Memory B cell (primary cell): ENCODE results near the gene SIPA1L3.

Source experiments
- ATAC-seq: fragments of 150-1000 bp; cut with Tn5 transposase; 2 replicates; pipeline ENCODE4 v1.10.0; 2021; ENCODE audit warnings: low read depth, mild to moderate bottlenecking, moderate library complexity
- DNase-seq, 2 donors: peaks; one replicate each; pipeline ENCODE4 v3.0.0; 2022; ENCODE audit warnings: low spot score in 2 of 2
- H3K27ac Mint-ChIP-seq: one replicate; pipeline ENCODE4 v1.8.0; 2022; ENCODE audit warnings: mild to moderate bottlenecking, moderate library complexity, mixed read lengths
- H3K27me3 Mint-ChIP-seq: one replicate; pipeline ENCODE4 v1.8.0; 2022; ENCODE audit warnings: mixed read lengths
- H3K36me3 Mint-ChIP-seq: one replicate; pipeline ENCODE4 v1.8.0; 2022; ENCODE audit warnings: mild to moderate bottlenecking, mixed read lengths
- H3K4me1 Mint-ChIP-seq: one replicate; pipeline ENCODE4 v1.8.0; 2022; ENCODE audit warnings: mixed read lengths
- H3K4me3 Mint-ChIP-seq: one replicate; pipeline ENCODE4 v1.8.0; 2022; ENCODE audit warnings: mild to moderate bottlenecking, moderate library complexity, mixed read lengths
- H3K9me3 Mint-ChIP-seq: one replicate; pipeline ENCODE4 v1.8.0; 2022; ENCODE audit warnings: mixed read lengths

SIPA1L3 gene

GRCh38 chr19:38012944-38013343 lies 105.9 kb downstream of the SIPA1L3 start:
- peaks cover 17% of the 10 kb centered on the region for H3K36me3 Mint-ChIP-seq
- H3K27me3 Mint-ChIP-seq = no peaks in the 10 kb centered on the region
- no peak for ATAC-seq
- peak overlapping the region; percentile 58 for H3K27ac Mint-ChIP-seq
- peaks cover 35% of the 10 kb centered on the region for H3K4me1 Mint-ChIP-seq
- no peaks in the 10 kb centered on the region for H3K9me3 Mint-ChIP-seq
- DNase-seq = no peak
- H3K4me3 Mint-ChIP-seq = no peak overlapping the region

- no peaks in the 10 kb centered on the region for H3K9me3 Mint-ChIP-seq
Measured at GRCh38 chr19:38013913-38014580, 107.0 kb downstream of the SIPA1L3 start.

GRCh38 chr19:38015216-38015615 lies 108.2 kb downstream of the SIPA1L3 start:
- Mint-ChIP-seq H3K4me3 (no peak overlapping the region), H3K27ac (no peak overlapping the region), H3K27me3 (no peaks in the 10 kb centered on the region), H3K36me3 (peaks cover 14% of the 10 kb centered on the region), H3K4me1 (peaks cover 25% of the 10 kb centered on the region), H3K9me3 (no peaks in the 10 kb centered on the region)
- DNase-seq (no peak), ATAC-seq (no peak)

More at GRCh38 chr19:38013913-38014580, 107.0 kb downstream of the SIPA1L3 start:
- Mint-ChIP-seq H3K27me3 (no peaks in the 10 kb centered on the region), H3K36me3 (peaks cover 17% of the 10 kb centered on the region), H3K4me1 (peaks cover 33% of the 10 kb centered on the region), H3K27ac (no peak overlapping the region), H3K4me3 (no peak overlapping the region)
- DNase-seq (no peak), ATAC-seq (no peak)

GRCh38 chr19:38015761-38016160 lies 108.8 kb downstream of the SIPA1L3 start:
- Mint-ChIP-seq H3K4me3 (no peak overlapping the region), H3K36me3 (peaks cover 14% of the 10 kb centered on the region), H3K4me1 (peaks cover 26% of the 10 kb centered on the region), H3K9me3 (no peaks in the 10 kb centered on the region), H3K27ac (peak overlapping the region; percentile 5), H3K27me3 (no peaks in the 10 kb centered on the region)
- DNase-seq (no peak), ATAC-seq (no peak)

GRCh38 chr19:38017401-38018151 lies 110.6 kb downstream of the SIPA1L3 start:
- Mint-ChIP-seq H3K9me3 (no peaks in the 10 kb centered on the region), H3K36me3 (peaks cover 9% of the 10 kb centered on the region), H3K4me3 (no peak overlapping the region), H3K4me1 (peaks cover 27% of the 10 kb centered on the region), H3K27ac (peak overlapping the region; percentile 24), H3K27me3 (no peaks in the 10 kb centered on the region)
- DNase-seq (no peak), ATAC-seq (no peak)

GRCh38 chr19:38018694-38019395 lies 111.8 kb downstream of the SIPA1L3 start:
- peaks cover 38% of the 10 kb centered on the region for H3K4me1 Mint-ChIP-seq
- H3K9me3 Mint-ChIP-seq = no peaks in the 10 kb centered on the region
- no peaks in the 10 kb centered on the region for H3K27me3 Mint-ChIP-seq
- peak overlapping the region; percentile 17 for H3K27ac Mint-ChIP-seq
- no peak overlapping the region for H3K4me3 Mint-ChIP-seq
- peaks cover 9% of the 10 kb centered on the region for H3K36me3 Mint-ChIP-seq
- ATAC-seq = no peak
- DNase-seq = no peak

- Mint-ChIP-seq H3K27ac (no peak overlapping the region), H3K27me3 (no peaks in the 10 kb centered on the region), H3K9me3 (no peaks in the 10 kb centered on the region), H3K36me3 (peaks cover 5% of the 10 kb centered on the region), H3K4me3 (no peak overlapping the region), H3K4me1 (peaks cover 41% of the 10 kb centered on the region)
- DNase-seq (no peak), ATAC-seq (no peak)
Measured at GRCh38 chr19:38019396-38019724, 112.4 kb downstream of the SIPA1L3 start.

- Mint-ChIP-seq H3K4me3 (no peak overlapping the region), H3K27me3 (no peaks in the 10 kb centered on the region), H3K9me3 (no peaks in the 10 kb centered on the region), H3K4me1 (peaks cover 46% of the 10 kb centered on the region), H3K36me3 (peaks cover 6% of the 10 kb centered on the region), H3K27ac (peak overlapping the region; percentile 63)
- no peak for ATAC-seq
- DNase-seq = no peak
Measured at GRCh38 chr19:38020311-38020710, 113.3 kb downstream of the SIPA1L3 start.

GRCh38 chr19:38021352-38021751 lies 114.3 kb downstream of the SIPA1L3 start:
- DNase-seq (no peak), ATAC-seq (no peak)
- no peaks in the 10 kb centered on the region for H3K9me3 Mint-ChIP-seq
- H3K4me1 Mint-ChIP-seq = peaks cover 43% of the 10 kb centered on the region
- H3K36me3 Mint-ChIP-seq = peaks cover 7% of the 10 kb centered on the region
- H3K27ac Mint-ChIP-seq = no peak overlapping the region
- H3K27me3 Mint-ChIP-seq = no peaks in the 10 kb centered on the region
- H3K4me3 Mint-ChIP-seq = no peak overlapping the region

- H3K36me3 Mint-ChIP-seq = peaks cover 7% of the 10 kb centered on the region
- peaks cover 38% of the 10 kb centered on the region for H3K4me1 Mint-ChIP-seq
- DNase-seq = no peak
- peak overlapping the region; percentile 86 for H3K27ac Mint-ChIP-seq
- peak overlapping the region; percentile 5 for H3K4me3 Mint-ChIP-seq
- H3K27me3 Mint-ChIP-seq = no peaks in the 10 kb centered on the region
- H3K9me3 Mint-ChIP-seq = no peaks in the 10 kb centered on the region
- ATAC-seq = no peak
Measured at GRCh38 chr19:38022791-38023670, 116.0 kb downstream of the SIPA1L3 start.

- Mint-ChIP-seq H3K27me3 (no peaks in the 10 kb centered on the region), H3K36me3 (peaks cover 7% of the 10 kb centered on the region), H3K9me3 (no peaks in the 10 kb centered on the region), H3K4me1 (peaks cover 39% of the 10 kb centered on the region), H3K4me3 (no peak overlapping the region), H3K27ac (peak overlapping the region; percentile 86)
- DNase-seq (no peak), ATAC-seq (no peak)
Measured at GRCh38 chr19:38023671-38024541, 116.9 kb downstream of the SIPA1L3 start.

- DNase-seq (no peak), ATAC-seq (no peak)
- no peak overlapping the region for H3K4me3 Mint-ChIP-seq
- H3K4me1 Mint-ChIP-seq = peaks cover 41% of the 10 kb centered on the region
- no peaks in the 10 kb centered on the region for H3K27me3 Mint-ChIP-seq
- H3K36me3 Mint-ChIP-seq = peaks cover 9% of the 10 kb centered on the region
- no peaks in the 10 kb centered on the region for H3K9me3 Mint-ChIP-seq
- peak overlapping the region; percentile 82 for H3K27ac Mint-ChIP-seq
Measured at GRCh38 chr19:38024992-38025908, 118.2 kb downstream of the SIPA1L3 start.
